HG02678 (cell line): Measurements from ENCODE around the gene SH3BP4.

Source experiments
- ATAC-seq: cut with Tn5 transposase; IDR thresholded peaks from one replicate; pipeline ENCODE4 v1.9.1; 2021; ENCODE audit warnings: mild to moderate bottlenecking, moderate library complexity; ENCODE audit not compliant: unreplicated experiment

The SH3BP4 gene

GRCh38 chr2:234996069-234996940 lies 44.5 kb downstream of the SH3BP4 start:
- ATAC-seq, result no peak

GRCh38 chr2:234996941-234997270 lies 45.1 kb downstream of the SH3BP4 start:
- no peak for ATAC-seq

GRCh38 chr2:234997389-234997788 lies 45.6 kb downstream of the SH3BP4 start:
- ATAC-seq, result no peak

DNA sequence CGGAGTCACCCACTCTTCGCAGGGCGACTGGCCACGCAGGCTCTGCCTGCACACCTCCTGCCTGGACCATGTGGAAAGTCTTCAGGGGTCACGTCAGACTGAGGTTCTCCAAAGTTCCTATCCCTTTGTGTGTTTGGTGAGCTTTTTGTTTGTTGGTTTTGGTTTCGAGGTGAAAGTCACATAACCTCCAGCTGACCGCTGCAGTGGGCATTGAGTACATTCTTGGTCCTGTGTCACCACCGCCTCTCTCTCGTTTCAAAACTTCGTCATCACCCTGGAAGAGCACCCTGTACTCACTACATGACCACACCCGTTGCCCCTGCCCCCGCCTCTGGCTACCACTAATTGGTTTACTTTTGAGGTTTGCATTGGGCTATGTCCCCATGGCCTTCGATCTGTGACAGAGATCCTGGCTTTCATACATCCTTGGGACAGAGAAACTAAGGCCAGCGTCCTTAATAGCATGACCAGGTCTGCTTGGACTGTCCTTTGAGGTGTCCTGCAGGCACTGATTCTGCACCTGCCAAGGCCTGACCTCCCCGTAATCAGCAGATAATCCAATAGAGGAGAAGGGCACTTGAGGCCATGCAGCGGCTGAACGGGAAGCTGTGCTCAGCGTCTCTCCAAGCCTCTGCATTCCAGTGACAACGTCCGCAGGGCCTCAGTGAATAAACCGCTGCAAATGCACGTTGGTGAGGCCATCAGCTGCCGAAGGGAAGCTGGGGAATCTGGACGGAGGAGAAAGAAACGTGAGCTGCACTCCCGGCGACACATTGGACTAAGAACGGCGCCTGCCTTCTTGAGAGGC lies 46.8 kb downstream of the SH3BP4 start:
- ATAC-seq, result no peak

DNA sequence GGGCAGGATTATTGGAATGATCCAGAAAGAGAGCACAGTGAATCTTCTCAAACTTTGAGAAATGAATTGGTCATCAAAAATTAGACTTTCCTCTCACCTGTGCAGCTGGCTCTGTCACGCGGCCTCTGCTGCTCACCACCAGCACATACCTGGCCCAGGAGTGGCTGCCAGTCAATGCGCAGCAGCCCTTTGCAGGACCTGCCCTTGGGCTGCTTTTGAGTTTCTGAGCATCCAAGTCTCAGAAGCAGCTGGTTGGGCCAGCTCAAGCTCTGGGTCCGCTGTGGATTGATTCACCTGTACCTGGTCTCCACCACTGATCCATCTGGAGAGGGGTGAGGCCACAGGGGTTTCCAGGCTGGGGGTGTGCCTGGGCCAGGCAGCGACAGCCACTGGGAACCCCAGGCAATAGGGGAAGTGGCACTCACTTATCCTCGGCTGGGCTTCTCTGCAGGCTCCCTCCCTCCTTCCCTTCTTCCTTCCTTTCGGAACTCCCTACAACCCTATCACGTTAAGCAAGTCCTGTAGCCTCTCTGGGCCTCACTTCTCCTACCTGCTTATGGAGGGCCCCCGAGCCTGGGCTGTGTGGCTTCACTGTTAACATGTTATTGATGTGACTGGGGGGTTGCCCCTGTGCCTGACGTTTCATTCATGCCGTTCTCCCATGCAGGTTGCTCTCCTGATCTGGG lies 48.1 kb downstream of the SH3BP4 start:
- ATAC-seq, result no peak

- no peak for ATAC-seq
These were observed 48.8 kb downstream of the SH3BP4 start for GRCh38 chr2:235000426-235001236.

- no peak for ATAC-seq
These were observed 49.7 kb downstream of the SH3BP4 start for GRCh38 chr2:235001237-235002133.

- no peak for ATAC-seq
These were observed 50.6 kb downstream of the SH3BP4 start for GRCh38 chr2:235002198-235003095.

GRCh38 chr2:235003096-235003775 lies 51.4 kb downstream of the SH3BP4 start:
- no peak for ATAC-seq

DNA sequence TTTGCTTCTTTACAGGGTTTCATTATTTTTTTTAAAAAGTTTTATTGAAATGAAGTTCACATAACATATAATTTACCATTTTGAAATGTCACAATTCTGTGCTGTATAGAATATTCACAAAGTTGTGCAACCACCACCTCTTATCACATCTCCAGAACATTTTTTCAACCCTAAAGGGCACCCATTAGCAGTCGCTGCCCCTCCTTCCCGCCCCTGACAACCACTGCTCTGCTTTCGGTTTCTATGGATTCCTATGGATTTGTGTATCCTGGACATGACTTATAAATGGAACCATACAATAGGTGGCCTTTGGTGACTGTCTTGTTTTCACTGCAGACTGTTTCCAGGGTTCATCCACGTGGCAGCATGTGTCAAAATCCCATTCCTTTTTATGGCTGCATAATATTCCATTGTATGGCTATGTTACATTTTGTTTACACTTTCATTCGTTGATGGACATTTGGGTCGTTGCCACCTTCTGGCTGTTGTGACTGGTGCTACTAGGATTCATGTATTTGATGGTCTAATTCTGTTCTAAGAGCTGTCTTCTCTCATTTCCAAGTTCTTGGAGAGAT lies 52.6 kb downstream of the SH3BP4 start:
- ATAC-seq, result no peak

DNA sequence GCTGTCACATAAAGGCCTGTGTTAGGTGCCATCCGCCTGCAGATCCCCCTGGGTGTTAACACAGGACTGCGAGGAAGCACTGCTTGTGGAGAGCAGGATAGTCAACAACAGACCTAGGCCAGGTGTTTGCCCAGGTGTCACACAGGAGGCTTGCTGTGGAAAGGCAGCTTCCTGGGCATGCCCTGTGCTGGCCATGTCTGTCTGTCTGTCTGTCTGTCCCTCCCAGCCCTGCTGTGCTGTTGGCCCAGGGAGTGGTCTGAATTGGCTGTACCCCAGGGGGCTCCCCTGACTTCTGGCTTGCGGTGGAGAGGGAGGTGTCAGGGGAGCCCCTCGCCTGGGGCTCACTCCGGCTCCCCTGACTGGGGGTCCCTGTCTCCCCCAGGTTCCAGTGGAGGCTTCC lies 53.2 kb downstream of the SH3BP4 start:
- no peak for ATAC-seq

DNA sequence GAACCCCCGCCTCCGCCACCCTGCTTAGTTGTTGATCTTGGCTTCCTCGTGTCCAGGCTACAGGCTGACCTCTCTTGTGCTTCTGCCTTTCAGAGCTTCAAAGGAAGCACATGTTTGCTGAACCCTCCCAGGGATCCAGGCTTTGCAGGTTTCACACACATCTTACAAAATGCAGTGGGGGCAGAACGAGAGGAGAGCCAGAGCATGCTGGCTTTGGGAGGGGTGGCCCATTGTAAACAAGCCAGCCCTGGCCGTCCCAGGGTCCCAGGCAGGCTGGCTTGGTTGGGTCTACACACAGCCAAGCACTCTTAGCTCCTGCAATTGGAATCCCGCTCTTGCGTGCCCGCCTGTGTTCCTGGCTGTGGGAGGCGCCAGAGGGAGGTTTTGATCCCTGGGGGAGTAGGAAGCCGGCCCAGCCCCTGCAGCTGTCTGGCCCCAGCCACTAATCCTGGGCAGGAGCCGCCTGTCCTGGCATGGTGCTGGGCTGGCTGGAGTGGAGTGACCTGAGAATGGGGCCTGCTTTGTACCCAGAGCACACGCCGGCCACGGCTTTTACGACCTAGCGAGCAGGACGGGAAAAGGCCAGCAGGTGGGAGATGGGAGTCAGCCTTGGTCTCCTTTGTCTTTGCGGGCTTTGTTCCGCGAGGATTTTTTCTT lies 53.9 kb downstream of the SH3BP4 start:
- ATAC-seq, result no peak

DNA sequence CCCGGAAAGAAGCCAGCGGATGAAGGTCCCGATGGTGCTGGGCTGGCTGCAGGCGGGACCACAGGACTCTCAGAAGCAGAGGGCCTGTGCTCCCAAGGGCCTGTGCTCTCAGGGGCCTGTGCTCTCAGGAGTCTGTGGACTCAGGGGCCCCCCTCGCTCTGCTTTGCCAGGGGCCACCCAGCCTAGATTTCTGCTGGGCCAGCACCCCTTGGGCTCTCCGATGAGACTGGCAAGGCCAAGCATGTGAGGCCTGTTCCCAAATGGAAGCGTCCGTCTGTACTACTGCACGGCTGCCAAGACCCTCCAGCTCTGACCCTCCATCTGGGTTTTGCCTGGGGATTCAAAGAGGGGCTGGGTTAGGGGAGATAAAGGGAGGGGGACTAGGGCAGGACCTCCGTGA lies 54.6 kb downstream of the SH3BP4 start:
- ATAC-seq, result no peak

- ATAC-seq, result no peak
These were observed 55.2 kb downstream of the SH3BP4 start for GRCh38 chr2:235006986-235007385.

GRCh38 chr2:235007664-235008457 lies 56.0 kb downstream of the SH3BP4 start:
- ATAC-seq, result no peak

GRCh38 chr2:235008584-235009044 lies 56.8 kb downstream of the SH3BP4 start:
- ATAC-seq, result no peak
